Breast epithelium (tissue), 4 donors: ENCODE data around the gene DDX24. TPM values are rescaled to one million over a fixed set of nuclear protein-coding genes. Genes with fewer than 3 reads are reported as not detected.
A peak's percentile ranks its signal among the peaks of the same experiment; 100 is the strongest.

Experiments used
- DNase-seq, 2 donors: peaks; one replicate each; pipeline ENCODE4 v3.0.0-alpha.2; 2019; ENCODE audit warnings: low spot score in 2 of 2
- H3K27ac ChIP-seq, 2 donors: fragments of 200-600 bp; sonication (generic) in 1 of 2; one replicate each; pipeline ENCODE4 v1.5.1; 2016 to 2019; ENCODE audit warnings: mild to moderate bottlenecking in 1 of 2
- H3K27me3 ChIP-seq, 2 donors: fragments of 200-600 bp; sonication (generic) in 1 of 2; one replicate each; pipeline versions ENCODE4 v1.5.1 to v1.6.0; 2017 to 2019; ENCODE audit warnings: control low read depth in 1 of 2, mild to moderate bottlenecking in 1 of 2
- H3K36me3 ChIP-seq: fragments of 200-600 bp; one replicate; pipeline ENCODE4 v1.5.1; 2019
- H3K4me1 ChIP-seq, 2 donors: fragments of 200-600 bp; sonication (generic); one replicate each; pipeline ENCODE4 v1.5.1; 2016 to 2019; ENCODE audit warnings: control low read depth in 1 of 2
- H3K4me3 ChIP-seq, 3 donors: fragments of 200-600 bp; sonication (generic); 1 replicate in 2 of 3; 2 replicates in 1 of 3; pipeline ENCODE4 v1.5.1; 2016 to 2019; ENCODE audit warnings: mild to moderate bottlenecking in 3 of 3, moderate library complexity in 2 of 3
- H3K9me3 ChIP-seq, 2 donors: fragments of 200-600 bp; sonication (generic) in 1 of 2; one replicate each; pipeline ENCODE4 v1.5.1; 2016 to 2019; ENCODE audit warnings: control low read depth in 1 of 2
- CTCF ChIP-seq, 3 donors: fragments of 450-650 bp; IDR thresholded peaks; one replicate each; pipeline ENCODE4 v1.5.1; 2016 to 2017; ENCODE audit warnings: antibody characterized with exemption in 3 of 3, mild to moderate bottlenecking in 3 of 3, moderate library complexity in 3 of 3
- POLR2A ChIP-seq: fragments of 450-650 bp; IDR thresholded peaks from one replicate; pipeline ENCODE4 v1.6.1; 2016; ENCODE audit warnings: antibody characterized with exemption, mild to moderate bottlenecking, moderate library complexity
- POLR2AphosphoS5 ChIP-seq, 3 donors: sonication (generic); formaldehyde crosslinking; IDR thresholded peaks; one replicate each; pipeline ENCODE4 v1.6.1; 2017; ENCODE audit warnings: antibody characterized with exemption in 3 of 3
- intact Hi-C: fragments of 100-400 bp; cut with DNase I; formaldehyde crosslinking; loops from one replicate; pipeline ENCODE4 v1.15.1; 2023; ENCODE audit warnings: low total_unique reads
- total RNA-seq, 3 donors: library from RNA; depleted of rRNA; stranded (reverse); fragments of >200 nt; gene quantifications; one replicate each; pipeline ENCODE4 v1.1.0, GENCODE V29; 2016

DDX24 gene
- total RNA-seq, 3 donors from 2014 or later: 156 to 201 (median 172) TPM

- Histone ChIP-seq H3K9me3 (no peaks in the 10 kb centered on the region), H3K4me3 (peak overlapping the region in 1 of 3 donors; percentile 27), H3K27ac (no peak overlapping the region), H3K27me3 (peaks cover 0 to 12% of the 10 kb centered on the region in 2 donors), H3K36me3 (no peaks in the 10 kb centered on the region), H3K4me1 (no peaks in the 10 kb centered on the region)
- peak in 1 of 3 donors; percentile 19 for TF ChIP-seq POLR2AphosphoS5 (IDR thresholded peaks at IDR 0.05)
- TF ChIP-seq POLR2A: no peak
- peak; percentile 83 to 93 (median 83) for TF ChIP-seq CTCF (IDR thresholded peaks at IDR 0.05)
- DNase-seq: peak; percentile 37 to 63
- intact Hi-C loops: no loop called here
These were observed 79.3 kb downstream of the DDX24 start for GRCh38 chr14:94001501-94002396.

- TF ChIP-seq CTCF (IDR thresholded peaks at IDR 0.05) (no peak), POLR2A (no peak), POLR2AphosphoS5 (IDR thresholded peaks at IDR 0.05) (no peak)
- intact Hi-C loops: no loop called here
These were observed 80.0 kb downstream of the DDX24 start for GRCh38 chr14:94001016-94001415.

GRCh38 chr14:94000267-94000666, 80.7 kb downstream of the DDX24 start:
- no peaks in the 10 kb centered on the region for H3K9me3 ChIP-seq
- H3K4me3 ChIP-seq: no peak overlapping the region
- no peaks in the 10 kb centered on the region for H3K4me1 ChIP-seq
- DNase-seq: no peak
- intact Hi-C loops: no loop called here
- no peaks in the 10 kb centered on the region for H3K36me3 ChIP-seq
- no peak overlapping the region for H3K27ac ChIP-seq
- TF ChIP-seq POLR2A (no peak), CTCF (IDR thresholded peaks at IDR 0.05) (no peak), POLR2AphosphoS5 (IDR thresholded peaks at IDR 0.05) (no peak)
- H3K27me3 ChIP-seq: peaks cover 0 to 15% of the 10 kb centered on the region in 2 donors

More at GRCh38 chr14:94001016-94001415, 80.0 kb downstream of the DDX24 start:
- no peak for DNase-seq
- no peaks in the 10 kb centered on the region for H3K9me3 ChIP-seq
- no peak overlapping the region for H3K27ac ChIP-seq
- peaks cover 0 to 15% of the 10 kb centered on the region in 2 donors for H3K27me3 ChIP-seq
- H3K36me3 ChIP-seq: no peaks in the 10 kb centered on the region
- H3K4me1 ChIP-seq: no peaks in the 10 kb centered on the region
- peak overlapping the region in 1 of 3 donors; percentile 27 for H3K4me3 ChIP-seq

- intact Hi-C loops: no loop called here
- no peak for DNase-seq
- H3K27me3 ChIP-seq: peaks cover 0 to 15% of the 10 kb centered on the region in 2 donors
- no peaks in the 10 kb centered on the region for H3K4me1 ChIP-seq
- H3K9me3 ChIP-seq: no peaks in the 10 kb centered on the region
- H3K4me3 ChIP-seq: no peak overlapping the region
- TF ChIP-seq CTCF (IDR thresholded peaks at IDR 0.05) (no peak), POLR2A (no peak), POLR2AphosphoS5 (IDR thresholded peaks at IDR 0.05) (no peak)
- H3K36me3 ChIP-seq: no peaks in the 10 kb centered on the region
- no peak overlapping the region for H3K27ac ChIP-seq
These were observed 81.4 kb downstream of the DDX24 start for GRCh38 chr14:93999573-93999972.

- Histone ChIP-seq H3K9me3 (no peaks in the 10 kb centered on the region), H3K27me3 (peaks cover 0 to 10% of the 10 kb centered on the region in 2 donors), H3K4me1 (no peaks in the 10 kb centered on the region), H3K27ac (no peak overlapping the region), H3K4me3 (no peak overlapping the region), H3K36me3 (no peaks in the 10 kb centered on the region)
- intact Hi-C loops: no loop called here
- DNase-seq: no peak
- TF ChIP-seq CTCF (IDR thresholded peaks at IDR 0.05): no peak
- no peak for TF ChIP-seq POLR2AphosphoS5 (IDR thresholded peaks at IDR 0.05)
- no peak for TF ChIP-seq POLR2A
These were observed 82.1 kb downstream of the DDX24 start for GRCh38 chr14:93998871-93999403.
